ENCODE measurements around the gene SLC39A8. TPM values are rescaled to one million over a fixed set of nuclear protein-coding genes. Genes with fewer than 3 reads are reported as not detected.

The SLC39A8 gene
- polyA plus RNA-seq, 1 of the 3 experiments (the other 2 are of a cell fraction): 1.5 TPM

DNA sequence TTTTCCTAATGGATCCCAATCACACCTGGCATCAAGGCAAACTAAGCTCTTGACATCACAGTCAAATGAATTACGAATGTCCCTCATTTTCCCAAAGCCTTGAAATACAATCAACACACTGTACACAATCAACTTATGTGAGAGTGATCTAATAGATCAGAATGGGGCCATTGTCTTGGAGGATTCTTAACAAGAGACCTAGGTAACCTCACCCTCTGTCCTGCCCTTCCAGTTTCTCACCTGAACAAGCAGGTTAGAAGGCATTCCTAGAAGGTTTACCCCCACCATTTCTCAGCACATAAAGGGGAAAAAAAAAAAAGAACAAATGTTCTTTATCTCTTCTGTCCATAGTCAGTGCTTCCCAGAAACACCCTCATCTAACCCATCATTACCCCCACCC, 6.3 kb downstream of the SLC39A8 start (continued):
- TF ChIP-seq, protein P1, sequence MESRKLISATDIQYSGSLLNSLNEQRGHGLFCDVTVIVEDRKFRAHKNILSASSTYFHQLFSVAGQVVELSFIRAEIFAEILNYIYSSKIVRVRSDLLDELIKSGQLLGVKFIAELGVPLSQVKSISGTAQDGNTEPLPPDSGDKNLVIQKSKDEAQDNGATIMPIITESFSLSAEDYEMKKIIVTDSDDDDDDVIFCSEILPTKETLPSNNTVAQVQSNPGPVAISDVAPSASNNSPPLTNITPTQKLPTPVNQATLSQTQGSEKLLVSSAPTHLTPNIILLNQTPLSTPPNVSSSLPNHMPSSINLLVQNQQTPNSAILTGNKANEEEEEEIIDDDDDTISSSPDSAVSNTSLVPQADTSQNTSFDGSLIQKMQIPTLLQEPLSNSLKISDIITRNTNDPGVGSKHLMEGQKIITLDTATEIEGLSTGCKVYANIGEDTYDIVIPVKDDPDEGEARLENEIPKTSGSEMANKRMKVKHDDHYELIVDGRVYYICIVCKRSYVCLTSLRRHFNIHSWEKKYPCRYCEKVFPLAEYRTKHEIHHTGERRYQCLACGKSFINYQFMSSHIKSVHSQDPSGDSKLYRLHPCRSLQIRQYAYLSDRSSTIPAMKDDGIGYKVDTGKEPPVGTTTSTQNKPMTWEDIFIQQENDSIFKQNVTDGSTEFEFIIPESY (IDR thresholded peaks at IDR 0.05; ENCODE audit: borderline replicate concordance, low read depth): no peak

DNA sequence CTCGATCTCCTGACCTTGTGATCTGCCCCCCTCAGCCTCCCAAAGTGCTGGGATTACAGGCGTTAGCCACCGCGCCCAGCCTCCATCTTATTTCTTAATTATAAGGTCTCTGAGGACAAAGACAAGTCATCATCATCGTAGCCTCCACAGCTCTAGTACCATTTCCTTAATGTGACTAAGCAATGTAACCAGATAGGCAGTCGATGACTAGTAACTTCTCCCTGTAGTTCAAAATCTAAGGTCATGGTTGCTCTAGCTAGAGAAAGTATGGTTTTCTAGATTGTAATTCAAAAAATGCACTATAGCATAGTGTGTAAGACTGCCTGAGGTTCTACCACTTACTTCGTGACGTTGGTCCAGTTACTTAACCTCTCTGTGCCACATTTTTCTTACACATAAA, 6.9 kb downstream of the SLC39A8 start:
- Histone ChIP-seq H3K4me2 (no peak overlapping the region), H3K79me2 (ENCODE audit: insufficient read depth) (no peaks in the 10 kb centered on the region), H3K4me1 (ENCODE audit: control insufficient read depth in 1 of 2, insufficient read depth in 2 of 2, low read depth in 1 of 2, low read length in 1 of 2) (no peaks in the 10 kb centered on the region), H3K27me3 (ENCODE audit: insufficient read depth) (no peaks in the 10 kb centered on the region), H3K9me2 (no peaks in the 10 kb centered on the region), H3K9me3 (no peaks in the 10 kb centered on the region), H3K9ac (no peak overlapping the region), H3F3A (replicated peaks; ENCODE audit: insufficient read depth) (no peaks in the 10 kb centered on the region), H2AFZ (ENCODE audit: low read depth) (no peak overlapping the region), H4K20me1 (ENCODE audit: insufficient read depth) (no peaks in the 10 kb centered on the region), H3K36me3 (replicated peaks in 1 of 2; ENCODE audit: control insufficient read depth in 1 of 2, insufficient read depth in 2 of 2, low read length in 1 of 2) (no peaks in the 10 kb centered on the region), H3K4me3 (ENCODE audit: low read depth in 2 of 2, low read length in 1 of 2) (no peak overlapping the region), H3K27ac (ENCODE audit: low read depth in 2 of 2, low read length in 1 of 2) (no peak overlapping the region)
- POLR2A ChIA-PET: no interaction called here
- WGBS (ENCODE audit: low lambda C conversion rate): 92% methylated on average over 8 of the region's 8 CpGs
- CTCF ChIA-PET: no interaction called here
- no peak for DNase-seq
- TF ChIP-seq, protein P2, sequence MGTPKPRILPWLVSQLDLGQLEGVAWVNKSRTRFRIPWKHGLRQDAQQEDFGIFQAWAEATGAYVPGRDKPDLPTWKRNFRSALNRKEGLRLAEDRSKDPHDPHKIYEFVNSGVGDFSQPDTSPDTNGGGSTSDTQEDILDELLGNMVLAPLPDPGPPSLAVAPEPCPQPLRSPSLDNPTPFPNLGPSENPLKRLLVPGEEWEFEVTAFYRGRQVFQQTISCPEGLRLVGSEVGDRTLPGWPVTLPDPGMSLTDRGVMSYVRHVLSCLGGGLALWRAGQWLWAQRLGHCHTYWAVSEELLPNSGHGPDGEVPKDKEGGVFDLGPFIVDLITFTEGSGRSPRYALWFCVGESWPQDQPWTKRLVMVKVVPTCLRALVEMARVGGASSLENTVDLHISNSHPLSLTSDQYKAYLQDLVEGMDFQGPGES (IDR thresholded peaks at IDR 0.05; ENCODE audit: low read depth, low read length): no peak

DNA sequence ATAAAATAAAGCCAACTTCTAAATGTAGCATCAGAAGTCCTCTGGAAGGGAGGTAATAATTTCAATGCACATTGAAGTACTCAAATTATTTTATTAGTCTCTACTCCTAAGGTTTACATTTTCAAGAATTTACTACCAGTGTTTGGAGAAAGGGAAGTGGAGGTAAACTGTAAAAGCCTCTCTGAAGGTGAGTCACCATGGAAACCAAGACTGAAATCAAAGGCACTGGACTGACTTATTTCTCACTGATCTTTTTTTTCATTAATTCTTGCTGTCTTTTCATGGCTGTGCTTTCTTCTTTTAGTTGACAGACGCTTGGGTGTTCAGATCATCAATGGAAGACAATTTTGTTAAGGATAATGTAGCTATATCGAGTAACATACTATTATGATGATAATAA, 9.7 kb downstream of the SLC39A8 start:
- H3K9me3 ChIP-seq: no peaks in the 10 kb centered on the region
- POLR2A ChIA-PET: no interaction called here
- CTCF ChIA-PET: no interaction called here
- no peaks in the 10 kb centered on the region for H3K36me3 ChIP-seq (replicated peaks in 1 of 2; ENCODE audit: control insufficient read depth in 1 of 2, insufficient read depth in 2 of 2, low read length in 1 of 2)
- no peak overlapping the region for H3K4me3 ChIP-seq (ENCODE audit: low read depth in 2 of 2, low read length in 1 of 2)
- no peaks in the 10 kb centered on the region for H3F3A ChIP-seq (replicated peaks; ENCODE audit: insufficient read depth)
- no peaks in the 10 kb centered on the region for H3K4me1 ChIP-seq (ENCODE audit: control insufficient read depth in 1 of 2, insufficient read depth in 2 of 2, low read depth in 1 of 2, low read length in 1 of 2)
- no peak overlapping the region for H3K4me2 ChIP-seq
- H3K79me2 ChIP-seq (ENCODE audit: insufficient read depth): no peaks in the 10 kb centered on the region
- no peak overlapping the region for H2AFZ ChIP-seq (ENCODE audit: low read depth)
- no peak overlapping the region for H3K9ac ChIP-seq
- H3K27me3 ChIP-seq (ENCODE audit: insufficient read depth): no peaks in the 10 kb centered on the region
- no peaks in the 10 kb centered on the region for H4K20me1 ChIP-seq (ENCODE audit: insufficient read depth)
- H3K9me2 ChIP-seq: no peaks in the 10 kb centered on the region
- no peak for DNase-seq
- 87% methylated on average over 2 of the region's 2 CpGs for WGBS (ENCODE audit: low lambda C conversion rate)
- no peak overlapping the region for H3K27ac ChIP-seq (ENCODE audit: low read depth in 2 of 2, low read length in 1 of 2)
- TF ChIP-seq FOXM1 (IDR thresholded peaks at IDR 0.05; ENCODE audit: low read depth) (no peak), RCOR1 (IDR thresholded peaks at IDR 0.05; ENCODE audit: low read length) (no peak), RFX5 (IDR thresholded peaks at IDR 0.05; ENCODE audit: low read length) (no peak), SIN3A (IDR thresholded peaks at IDR 0.05; ENCODE audit: borderline replicate concordance, low read depth, low read length) (no peak)
- TF ChIP-seq, protein P3, sequence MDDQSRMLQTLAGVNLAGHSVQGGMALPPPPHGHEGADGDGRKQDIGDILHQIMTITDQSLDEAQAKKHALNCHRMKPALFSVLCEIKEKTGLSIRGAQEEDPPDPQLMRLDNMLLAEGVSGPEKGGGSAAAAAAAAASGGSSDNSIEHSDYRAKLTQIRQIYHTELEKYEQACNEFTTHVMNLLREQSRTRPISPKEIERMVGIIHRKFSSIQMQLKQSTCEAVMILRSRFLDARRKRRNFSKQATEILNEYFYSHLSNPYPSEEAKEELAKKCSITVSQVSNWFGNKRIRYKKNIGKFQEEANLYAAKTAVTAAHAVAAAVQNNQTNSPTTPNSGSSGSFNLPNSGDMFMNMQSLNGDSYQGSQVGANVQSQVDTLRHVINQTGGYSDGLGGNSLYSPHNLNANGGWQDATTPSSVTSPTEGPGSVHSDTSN (IDR thresholded peaks at IDR 0.05): no peak
- TF ChIP-seq, protein P1 (IDR thresholded peaks at IDR 0.05; ENCODE audit: borderline replicate concordance, low read depth): no peak
- TF ChIP-seq, protein P4, sequence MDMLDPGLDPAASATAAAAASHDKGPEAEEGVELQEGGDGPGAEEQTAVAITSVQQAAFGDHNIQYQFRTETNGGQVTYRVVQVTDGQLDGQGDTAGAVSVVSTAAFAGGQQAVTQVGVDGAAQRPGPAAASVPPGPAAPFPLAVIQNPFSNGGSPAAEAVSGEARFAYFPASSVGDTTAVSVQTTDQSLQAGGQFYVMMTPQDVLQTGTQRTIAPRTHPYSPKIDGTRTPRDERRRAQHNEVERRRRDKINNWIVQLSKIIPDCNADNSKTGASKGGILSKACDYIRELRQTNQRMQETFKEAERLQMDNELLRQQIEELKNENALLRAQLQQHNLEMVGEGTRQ (IDR thresholded peaks at IDR 0.05; ENCODE audit: borderline replicate concordance, low read depth, low read length): no peak
